GM12801 (cell line): ENCODE measurements around the gene PTPN6.

Source experiments
- CTCF ChIP-seq: IDR thresholded peaks from one replicate; pipeline ENCODE4 v1.5.1; 2011; ENCODE audit warnings: control low read depth; ENCODE audit not compliant: insufficient read length; ENCODE audit errors: extremely low read depth

The PTPN6 gene

GRCh38 chr12:6950811-6951540, at the start of gene PTPN6:
Gene PTPN6, plus strand, starts transcription at chr12:6951356. Its CDS starts 157 bp downstream, at chr12:6951513.
- TF ChIP-seq CTCF: no peak

- no peak for TF ChIP-seq CTCF
Measured at GRCh38 chr12:6902448-6902847, 48.7 kb upstream of the PTPN6 start.

GRCh38 chr12:6903722-6904121, 47.4 kb upstream of the PTPN6 start:
- no peak for TF ChIP-seq CTCF

GRCh38 chr12:6904280-6905276, 46.6 kb upstream of the PTPN6 start, which contains the start of gene LRRC23:
Gene LRRC23, plus strand, starts transcription at chr12:6904822. Its CDS starts 812 bp downstream, at chr12:6905634.
- no peak for TF ChIP-seq CTCF

- TF ChIP-seq CTCF: no peak
Measured at GRCh38 chr12:6905414-6906040, 45.6 kb upstream of the PTPN6 start.

GRCh38 chr12:6909421-6910145, 41.6 kb upstream of the PTPN6 start:
- TF ChIP-seq CTCF: no peak
